ENCODE data around the gene DHRSX.

DNA sequence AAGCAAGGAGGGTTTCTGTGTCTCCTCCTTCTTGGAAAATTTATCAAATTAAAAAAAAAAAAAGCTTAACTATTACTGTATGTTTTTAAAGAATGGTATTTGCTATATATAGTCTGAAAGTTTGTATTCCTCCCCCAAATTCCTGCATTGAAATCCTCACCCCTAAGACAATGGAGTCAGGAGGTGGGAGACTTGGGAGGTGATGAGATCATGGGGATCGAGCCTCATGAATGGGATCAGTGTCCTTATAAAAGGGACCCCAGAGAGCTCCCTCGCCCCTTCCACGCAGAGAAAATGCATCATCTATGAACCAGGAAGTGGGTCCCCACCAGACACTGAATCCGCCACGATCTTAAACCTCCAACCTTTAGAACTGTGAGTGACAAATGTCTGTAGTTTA is 50.1 kb downstream of the DHRSX start:
- TF ChIP-seq, protein P1, sequence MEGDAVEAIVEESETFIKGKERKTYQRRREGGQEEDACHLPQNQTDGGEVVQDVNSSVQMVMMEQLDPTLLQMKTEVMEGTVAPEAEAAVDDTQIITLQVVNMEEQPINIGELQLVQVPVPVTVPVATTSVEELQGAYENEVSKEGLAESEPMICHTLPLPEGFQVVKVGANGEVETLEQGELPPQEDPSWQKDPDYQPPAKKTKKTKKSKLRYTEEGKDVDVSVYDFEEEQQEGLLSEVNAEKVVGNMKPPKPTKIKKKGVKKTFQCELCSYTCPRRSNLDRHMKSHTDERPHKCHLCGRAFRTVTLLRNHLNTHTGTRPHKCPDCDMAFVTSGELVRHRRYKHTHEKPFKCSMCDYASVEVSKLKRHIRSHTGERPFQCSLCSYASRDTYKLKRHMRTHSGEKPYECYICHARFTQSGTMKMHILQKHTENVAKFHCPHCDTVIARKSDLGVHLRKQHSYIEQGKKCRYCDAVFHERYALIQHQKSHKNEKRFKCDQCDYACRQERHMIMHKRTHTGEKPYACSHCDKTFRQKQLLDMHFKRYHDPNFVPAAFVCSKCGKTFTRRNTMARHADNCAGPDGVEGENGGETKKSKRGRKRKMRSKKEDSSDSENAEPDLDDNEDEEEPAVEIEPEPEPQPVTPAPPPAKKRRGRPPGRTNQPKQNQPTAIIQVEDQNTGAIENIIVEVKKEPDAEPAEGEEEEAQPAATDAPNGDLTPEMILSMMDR (IDR thresholded peaks at IDR 0.05; ENCODE audit: control extremely low read depth in 1 of 3, insufficient read depth in 1 of 3, low read depth in 1 of 3, low read length in 3 of 3), result no peak
- TF ChIP-seq CBX8 (IDR thresholded peaks at IDR 0.05; ENCODE audit: borderline replicate concordance, low read depth, low read length), result no peak
